HepG2 (cell line): ENCODE results near the gene RPS5. TPM values are rescaled to one million over a fixed set of nuclear protein-coding genes. Genes with fewer than 3 reads are reported as not detected.

Experiments
- ATAC-seq: fragments of 200-7000 bp; cut with Tn5 transposase; 3 replicates; pipeline ENCODE4 v1.9.1; 2020; ENCODE audit warnings: mild to moderate bottlenecking, moderate library complexity
- BruUV-seq: library from RNA; stranded (reverse); fragments of 400-500 nt; replicated peaks from 2 replicates; lab custom pipeline; 2021; lab: Mats Ljungman, UMichigan
- CTCF ChIA-PET: fragments of 300-600 bp; formaldehyde crosslinking; extraction: SDS; loops from one replicate; lab custom pipeline; 2021; ENCODE audit warnings: low total read pairs, inconsistent platforms, low intra/inter-chr PET ratio; lab: Yijun Ruan, JAX
- POLR2A ChIA-PET: fragments of 350-600 bp; sonication (Branson Sonifier 250); formaldehyde crosslinking; loops from one replicate; lab custom pipeline; 2020; ENCODE audit warnings: antibody characterized with exemption, inconsistent platforms; lab: Yijun Ruan, JAX
- DNase-seq: peaks from one replicate; pipeline ENCODE4 v3.0.0-alpha.2; 2015; ENCODE audit warnings: low spot score
- FAIRE-seq: peaks from 3 replicates; lab custom pipeline; 2011; peaks lifted over from hg19 to GRCh38; lab: Jason Lieb, UNC
- H2AFZ ChIP-seq: one replicate; pipeline ENCODE4 v1.6.1; 2011; ENCODE audit warnings: low read length, inconsistent platforms
- H3K27ac ChIP-seq: fragments of 300-600 bp; 3 replicates; pipeline ENCODE4 v1.8.0; 2011; ENCODE audit warnings: mixed run types, mild to moderate bottlenecking, mixed read lengths, low read length, inconsistent platforms; ENCODE audit not compliant: insufficient read depth; ENCODE audit errors: extremely low read length
- H3K27me3 ChIP-seq, 2 experiments: fragments of 200-600 bp in 1 of 2; 2 replicates in 1 of 2; 3 replicates in 1 of 2; pipeline versions ENCODE4 v1.6.0 to v1.8.0; 2011; ENCODE audit warnings: low read length in 2 of 2, mild to moderate bottlenecking in 2 of 2, moderate library complexity in 2 of 2, inconsistent platforms in 1 of 2; ENCODE audit not compliant: insufficient read depth in 2 of 2, control insufficient read depth in 1 of 2
- H3K36me3 ChIP-seq, 2 experiments: fragments of 200-600 bp in 1 of 2; replicated peaks in 1 of 2; 2 replicates in 1 of 2; 3 replicates in 1 of 2; pipeline versions ENCODE4 v1.5.1 to v1.8.0; 2011; ENCODE audit warnings: low read length in 2 of 2, inconsistent platforms in 1 of 2; ENCODE audit not compliant: insufficient read depth in 2 of 2, control insufficient read depth in 1 of 2
- H3K4me1 ChIP-seq: 2 replicates; pipeline ENCODE4 v1.5.1; 2012; ENCODE audit warnings: low read length, inconsistent platforms; ENCODE audit not compliant: insufficient read depth
- H3K4me2 ChIP-seq: 2 replicates; pipeline ENCODE4 v1.6.0; 2011; ENCODE audit warnings: low read depth, low read length, inconsistent platforms
- H3K4me3 ChIP-seq, 3 experiments: fragments of 200-600 bp in 1 of 3; sonication (generic), shearing (Covaris generic) in 1 of 3; replicated peaks in 1 of 3; 2 replicates each; pipeline ENCODE4 v1.5.1; 2011 to 2016; ENCODE audit warnings: low read length in 3 of 3, inconsistent platforms in 2 of 3, low read depth in 2 of 3, mild to moderate bottlenecking in 2 of 3, control low read depth in 1 of 3, mixed read lengths in 1 of 3; ENCODE audit not compliant: insufficient read depth in 1 of 3
- H3K79me2 ChIP-seq: one replicate; pipeline ENCODE4 v1.6.1; 2011; ENCODE audit warnings: low read length, inconsistent platforms; ENCODE audit not compliant: insufficient read depth
- H3K9ac ChIP-seq: 2 replicates; pipeline ENCODE4 v1.6.0; 2011; ENCODE audit warnings: mild to moderate bottlenecking, low read depth, low read length, inconsistent platforms; ENCODE audit not compliant: insufficient read depth
- H3K9me3 ChIP-seq: 2 replicates; pipeline ENCODE4 v1.5.1; 2012; ENCODE audit warnings: mild to moderate bottlenecking, low read length
- H4K20me1 ChIP-seq: 2 replicates; pipeline ENCODE4 v1.6.0; 2011; ENCODE audit warnings: inconsistent platforms, mild to moderate bottlenecking, low read length, moderate library complexity; ENCODE audit not compliant: insufficient read depth
- ADNP ChIP-seq: sonication (generic); formaldehyde crosslinking; IDR thresholded peaks from 2 replicates; pipeline ENCODE4 v1.4.0; 2020; ENCODE audit warnings: missing genetic modification reagents
- AGO2 ChIP-seq: fragments of 200-400 bp; formaldehyde crosslinking; optimal IDR thresholded peaks from 2 replicates; pipeline ENCODE3; 2017; ENCODE audit warnings: mild to moderate bottlenecking, low read depth, low read length, moderate library complexity
- GPN1 ChIP-seq: sonication (generic); formaldehyde crosslinking; IDR thresholded peaks from 2 replicates; pipeline ENCODE4 v1.5.1; 2020; ENCODE audit warnings: missing genetic modification reagents, borderline replicate concordance
- KLF9 ChIP-seq: IDR thresholded peaks from 2 replicates; pipeline ENCODE4 v1.6.1; 2016; ENCODE audit warnings: low read depth
- MTA3 ChIP-seq: sonication (generic); formaldehyde crosslinking; IDR thresholded peaks from 2 replicates; pipeline ENCODE4 v1.4.0; 2020; ENCODE audit warnings: missing genetic modification reagents
- PHF21A ChIP-seq: sonication (generic); formaldehyde crosslinking; IDR thresholded peaks from 2 replicates; pipeline ENCODE4 v1.5.0; 2020; ENCODE audit warnings: mild to moderate bottlenecking, missing genetic modification reagents
- POLR2A ChIP-seq, 2 experiments: IDR thresholded peaks; 2 replicates each; pipeline ENCODE4 v1.6.1; 2011; ENCODE audit warnings: low read depth in 2 of 2, low read length in 2 of 2, mild to moderate bottlenecking in 1 of 2, moderate library complexity in 1 of 2; ENCODE audit not compliant: insufficient read depth in 1 of 2
- SAP130 ChIP-seq: IDR thresholded peaks from 2 replicates; pipeline ENCODE4 v1.6.1; 2016; ENCODE audit warnings: low read depth
- ZBTB42 ChIP-seq: sonication (generic); formaldehyde crosslinking; IDR thresholded peaks from 2 replicates; pipeline ENCODE4 v1.5.0; 2020; ENCODE audit warnings: mild to moderate bottlenecking, missing genetic modification reagents
- ZFP36L1 ChIP-seq: sonication (generic); formaldehyde crosslinking; IDR thresholded peaks from 2 replicates; pipeline ENCODE4 v1.8.0; 2022; ENCODE audit warnings: mild to moderate bottlenecking, missing genetic modification reagents, moderate library complexity
- ZNF17 ChIP-seq: sonication (generic); formaldehyde crosslinking; IDR thresholded peaks from 2 replicates; pipeline ENCODE4 v1.5.0; 2020; ENCODE audit warnings: mild to moderate bottlenecking, missing genetic modification reagents
- ZNF264 ChIP-seq: sonication (generic); formaldehyde crosslinking; IDR thresholded peaks from 2 replicates; pipeline ENCODE4 v1.4.0; 2020; ENCODE audit warnings: missing genetic modification reagents
- ZNF335 ChIP-seq: sonication (generic); formaldehyde crosslinking; IDR thresholded peaks from 2 replicates; pipeline ENCODE4 v1.4.0; 2020; ENCODE audit warnings: missing genetic modification reagents
- ZNF441 ChIP-seq: sonication (generic); formaldehyde crosslinking; IDR thresholded peaks from 2 replicates; pipeline ENCODE4 v1.7.0; 2021; ENCODE audit warnings: missing genetic modification reagents, borderline replicate concordance
- ZNF629 ChIP-seq: sonication (generic); formaldehyde crosslinking; conservative IDR thresholded peaks from 2 replicates; pipeline ENCODE4 v1.5.0; 2020; ENCODE audit warnings: missing genetic modification reagents
- ZNF660 ChIP-seq: sonication (generic); formaldehyde crosslinking; IDR thresholded peaks from 2 replicates; pipeline ENCODE4 v1.5.1; 2020; ENCODE audit warnings: mild to moderate bottlenecking, low read depth, missing genetic modification reagents, borderline replicate concordance
- ZNF737 ChIP-seq: sonication (generic); formaldehyde crosslinking; IDR thresholded peaks from 2 replicates; pipeline ENCODE4 v1.5.0; 2020; ENCODE audit warnings: missing genetic modification reagents, mild to moderate bottlenecking, borderline replicate concordance
- ZNF746 ChIP-seq: sonication (generic); formaldehyde crosslinking; IDR thresholded peaks from 2 replicates; pipeline ENCODE4 v1.8.0; 2022; ENCODE audit warnings: mild to moderate bottlenecking, missing genetic modification reagents
- ZSCAN12 ChIP-seq: sonication (generic); formaldehyde crosslinking; IDR thresholded peaks from 2 replicates; pipeline ENCODE4 v1.9.0; 2021; ENCODE audit warnings: mild to moderate bottlenecking, missing genetic modification reagents
- WGBS: methylation state at CpG from one replicate; pipeline ENCODE4 v1.1.6; 2017; ENCODE audit warnings: low lambda C conversion rate; 5-methylcytosine and 5-hydroxymethylcytosine counted together
- in situ Hi-C: cut with HindIII; loops from 2 replicates; pipeline ENCODE4 v1.10.0; 2017; ENCODE audit warnings: low pct_unique_long_range_greater_than_20kb; ENCODE audit not compliant: extremely low pct_ligation_motif_present
- intact Hi-C: fragments of 100-400 bp; cut with micrococcal nuclease; formaldehyde crosslinking; loops from one replicate; pipeline ENCODE4 v1.10.0; 2022; ENCODE audit not compliant: unreplicated experiment
- polyA plus RNA-seq, 8 experiments: library from polyadenylated mRNA; depleted of rRNA in 3 of 8; stranded (reverse) in 7 of 8; unstranded in 1 of 8; fragments of >200 nt; fragmentation: Illumina TruSeq in 4 of 8; extraction: Trizol in 4 of 8; gene quantifications; 2 replicates each; pipeline versions ENCODE4 v1.2.1 to v1.2.3, GENCODE V29; 2011 to 2016; ENCODE audit warnings: low read depth in 4 of 8, missing spikeins in 1 of 8, mixed read lengths in 1 of 8; ENCODE audit not compliant: insufficient read depth in 1 of 8
- total RNA-seq, 5 experiments: library from RNA; depleted of rRNA; stranded (reverse); fragments of >200 nt; fragmentation: Illumina TruSeq; extraction: Trizol; gene quantifications; 2 replicates each; pipeline ENCODE4 v1.2.3, GENCODE V29; 2016; ENCODE audit warnings: low read depth in 1 of 5

RPS5 gene
- total and polyA plus RNA-seq, 2 of the 13 experiments (the other 11 are each of a cell fraction or from before 2014, with no cell fraction given): 1,544 to 4,408 TPM

- WGBS: 72% methylated on average over 2 of the region's 3 CpGs
- no TSS peak for BruUV-seq
- H3K4me1 ChIP-seq: peaks cover 47% of the 10 kb centered on the region
- POLR2A ChIA-PET: interaction anchor here (0.8 to 4.6 kb wide), 5 partner anchors 19 to 111 kb away, joined by 3 to 19 read pairs (median 3); partner anchors contain the start of genes ZNF497, ZNF584 and ZSCAN22
- DNase-seq (no peak), FAIRE-seq (no peak), ATAC-seq (no peak)
- TF ChIP-seq KLF9 (CRISPR knock-in tag) (no peak), PHF21A (CRISPR knock-in tag) (0 out of 2 replicates have a peak, but pooled peaks have one; percentile 31), ZSCAN12 (no peak)
- peaks cover 35% of the 10 kb centered on the region for H4K20me1 ChIP-seq
- peak overlapping the region; percentile 99 for H3K4me2 ChIP-seq
- H3K27ac ChIP-seq: peak overlapping the region; percentile 99
- peaks cover 3 to 41% of the 10 kb centered on the region in 2 experiments for H3K36me3 ChIP-seq
- in situ Hi-C loops (no loop called here), intact Hi-C loops (loop anchor here (5.0 kb wide), 1 partner anchor 206 kb away; the partner anchor contains the start of gene ZNF274)
- peak overlapping the region; percentile 83 to 98 (median 92); a peak in 5 of 6 replicates for H3K4me3 ChIP-seq
- H3K9me3 ChIP-seq: no peaks in the 10 kb centered on the region
- H2AFZ ChIP-seq: no peak overlapping the region
- H3K9ac ChIP-seq: peak overlapping the region; percentile 97
- peaks cover 46% of the 10 kb centered on the region for H3K79me2 ChIP-seq
- CTCF ChIA-PET: no interaction called here
- H3K27me3 ChIP-seq: no peaks in the 10 kb centered on the region; a peak in 1 of 5 replicates
Observed at GRCh38 chr19:58388175-58388526, 1.1 kb downstream of the RPS5 start.

GRCh38 chr19:58392945-58393724 is 6.1 kb downstream of the RPS5 start:
- H3K27me3 ChIP-seq: no peaks in the 10 kb centered on the region
- POLR2A ChIA-PET: interaction anchor here (1.0 kb wide), 1 partner anchor 15 kb away, joined by 3 read pairs; the partner anchor contains the start of gene ZNF584
- no peak for DNase-seq
- peaks cover 27% of the 10 kb centered on the region for H3K4me1 ChIP-seq
- CTCF ChIA-PET: no interaction called here
- TF ChIP-seq ZNF264 (CRISPR knock-in tag): no peak
- TF ChIP-seq ZNF17 (CRISPR knock-in tag): no peak
- TF ChIP-seq ZNF441: no peak
- no peak for TF ChIP-seq GPN1 (CRISPR knock-in tag)
- TF ChIP-seq ZNF737 (CRISPR knock-in tag): no peak
- TF ChIP-seq AGO2: peak; percentile 63
- no peak for TF ChIP-seq ZNF746
- no peak for TF ChIP-seq SAP130 (CRISPR knock-in tag)
- TF ChIP-seq KLF9 (CRISPR knock-in tag): no peak
- no peak for TF ChIP-seq ZFP36L1 (CRISPR knock-in tag)
- no peak for TF ChIP-seq ADNP
- no peak for TF ChIP-seq ZNF629 (CRISPR knock-in tag)
- no peak for TF ChIP-seq ZNF335 (CRISPR knock-in tag)
- TF ChIP-seq POLR2A (IDR thresholded peaks at IDR 0.05; ENCODE audit: insufficient read depth in 1 of 2, low read depth in 2 of 2, low read length in 2 of 2): peak in 1 of 2 experiments; percentile 49; a peak in 1 of 4 replicates
- no peak for TF ChIP-seq MTA3
- no peak for TF ChIP-seq ZNF660
- no peak for TF ChIP-seq ZBTB42 (CRISPR knock-in tag)
- peaks cover 41% of the 10 kb centered on the region for H4K20me1 ChIP-seq
- 99% methylated on average over 14 of the region's 26 CpGs for WGBS
- H3K9me3 ChIP-seq: no peaks in the 10 kb centered on the region
- intact Hi-C loops (no loop called here), in situ Hi-C loops (no loop called here)
- peaks cover 27% of the 10 kb centered on the region for H3K79me2 ChIP-seq
- H3K27ac ChIP-seq: no peak overlapping the region
- BruUV-seq: no TSS peak
- no peak overlapping the region for H3K4me2 ChIP-seq
- no peak overlapping the region for H3K4me3 ChIP-seq
- H2AFZ ChIP-seq: no peak overlapping the region
- peaks cover 12 to 59% of the 10 kb centered on the region in 2 experiments for H3K36me3 ChIP-seq
- H3K9ac ChIP-seq: no peak overlapping the region
- ATAC-seq: no peak
- FAIRE-seq: no peak
